NCI-H2107 (cell line): ENCODE data around the gene MAST1.
A peak's percentile ranks its signal among the peaks of the same experiment; 100 is the strongest.
"Not testable (repeated sequence)": the region's sequence is repeated elsewhere in the genome, so short reads cannot be mapped to it uniquely, and the experiment has no call there.

Experiments
- DNase-seq: peaks from one replicate; lab custom pipeline; 2025; lab: John Stamatoyannopoulos, UW

The MAST1 gene

DNA sequence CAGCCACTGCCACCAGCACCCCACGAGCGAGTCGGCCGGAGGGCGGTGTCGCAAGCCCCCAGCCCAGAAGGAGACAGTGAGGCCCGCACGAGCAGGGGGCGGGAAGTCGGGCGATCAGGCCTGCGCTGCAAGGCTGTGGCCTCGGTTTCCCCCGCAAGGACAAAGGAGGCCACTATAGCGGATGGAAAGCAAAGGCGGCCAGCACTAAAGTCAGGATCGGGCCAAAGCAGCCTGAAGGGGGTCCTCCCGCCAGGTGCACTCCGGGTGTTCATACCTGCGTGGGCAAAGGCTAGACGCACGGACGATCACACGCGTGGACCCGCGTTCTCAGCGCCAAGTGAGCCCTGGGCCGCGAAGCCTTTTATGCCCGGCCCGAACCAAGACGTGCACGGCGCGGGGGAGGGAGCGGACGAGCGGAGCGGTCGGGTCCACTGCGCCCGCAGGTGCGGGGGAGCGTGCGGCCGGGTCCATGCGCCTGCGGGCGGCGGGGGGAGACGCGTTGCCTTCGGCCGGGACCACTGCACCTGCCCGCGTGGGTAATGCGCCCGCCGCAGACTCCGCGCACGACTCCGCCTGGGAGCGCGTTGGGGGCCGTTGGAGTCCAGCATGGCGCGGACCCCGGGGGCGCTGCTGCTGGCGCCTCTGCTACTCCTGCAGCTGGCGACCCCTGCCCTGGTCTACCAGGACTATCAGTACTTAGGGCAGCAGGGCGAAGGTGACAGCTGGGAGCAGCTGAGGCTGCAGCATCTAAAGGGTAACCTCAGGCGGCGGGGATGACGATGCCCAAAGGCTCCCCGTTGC is 36.6 kb upstream of the MAST1 start, which contains the start of the genes PRDX2 and THSD8:
TSS of gene PRDX2 (minus strand) at position 335 of the 801 bp plus-strand sequence. CDS start 539 bp downstream, outside the sequence.
TSS of gene THSD8 (plus strand) at position 604 of the 801 bp plus-strand sequence. CDS start at position 607, 3 bp downstream.
- DNase-seq, result peak; percentile 79

DNA sequence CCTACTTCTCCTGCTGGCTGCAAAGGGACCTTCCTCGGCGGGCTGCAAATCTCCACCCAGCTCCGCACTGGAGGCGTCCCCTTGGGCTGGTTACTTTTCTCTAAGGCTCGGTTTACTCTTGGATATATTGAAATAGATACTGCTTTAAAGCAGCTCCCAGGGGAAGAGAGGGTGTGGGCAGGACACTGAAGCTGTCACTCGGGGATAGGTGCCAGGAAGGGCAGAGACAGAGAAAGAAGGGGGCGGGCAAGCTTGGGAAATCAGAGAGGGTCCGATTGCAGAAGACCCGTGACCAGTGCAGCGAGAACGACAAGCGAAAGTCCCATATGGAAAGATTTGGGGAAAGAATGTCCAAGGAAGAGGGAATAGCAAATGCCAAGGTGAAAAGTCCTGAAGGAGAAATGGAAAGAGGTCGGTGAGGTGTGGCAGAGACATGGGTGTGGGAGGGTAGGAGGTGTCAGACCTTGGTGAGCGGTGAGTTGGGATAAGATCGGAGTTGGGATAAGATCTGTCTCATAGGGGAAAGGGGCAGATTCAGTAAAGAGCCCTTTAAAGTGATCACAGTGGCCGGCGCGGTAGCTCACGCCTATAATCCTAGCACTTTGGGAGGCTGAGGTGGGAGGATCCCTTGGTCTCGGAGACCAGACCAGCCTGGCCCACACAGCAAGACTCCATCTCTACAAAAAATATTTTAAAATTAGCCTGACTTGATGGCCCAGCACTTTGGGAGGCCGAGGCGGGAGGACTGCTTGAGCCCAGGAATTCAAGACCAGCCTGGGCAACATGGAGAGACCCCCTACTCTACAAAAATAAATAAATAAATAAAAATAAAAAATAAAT is 35.8 kb upstream of the MAST1 start:
- DNase-seq, result no peak

DNA sequence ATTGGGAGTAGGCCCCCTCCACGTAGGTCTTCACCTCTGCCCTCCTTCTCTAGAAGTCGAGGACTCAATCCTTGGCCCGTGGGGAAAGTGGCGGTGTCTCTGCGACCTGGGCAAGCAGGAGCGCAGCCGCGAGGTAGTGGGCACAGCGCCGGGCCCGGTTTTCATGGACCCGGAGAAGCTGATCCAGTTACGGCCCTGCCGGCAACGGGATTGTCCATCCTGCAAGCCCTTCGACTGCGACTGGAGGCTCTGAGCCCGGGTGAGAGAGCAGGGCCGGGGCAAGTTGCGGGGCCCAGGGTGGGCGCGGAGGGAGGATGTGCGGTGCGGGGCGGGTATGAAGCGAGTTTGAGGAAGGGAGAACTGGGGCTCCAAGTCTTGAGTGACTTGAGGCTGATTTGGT is 34.3 kb upstream of the MAST1 start:
- no peak for DNase-seq

DNA sequence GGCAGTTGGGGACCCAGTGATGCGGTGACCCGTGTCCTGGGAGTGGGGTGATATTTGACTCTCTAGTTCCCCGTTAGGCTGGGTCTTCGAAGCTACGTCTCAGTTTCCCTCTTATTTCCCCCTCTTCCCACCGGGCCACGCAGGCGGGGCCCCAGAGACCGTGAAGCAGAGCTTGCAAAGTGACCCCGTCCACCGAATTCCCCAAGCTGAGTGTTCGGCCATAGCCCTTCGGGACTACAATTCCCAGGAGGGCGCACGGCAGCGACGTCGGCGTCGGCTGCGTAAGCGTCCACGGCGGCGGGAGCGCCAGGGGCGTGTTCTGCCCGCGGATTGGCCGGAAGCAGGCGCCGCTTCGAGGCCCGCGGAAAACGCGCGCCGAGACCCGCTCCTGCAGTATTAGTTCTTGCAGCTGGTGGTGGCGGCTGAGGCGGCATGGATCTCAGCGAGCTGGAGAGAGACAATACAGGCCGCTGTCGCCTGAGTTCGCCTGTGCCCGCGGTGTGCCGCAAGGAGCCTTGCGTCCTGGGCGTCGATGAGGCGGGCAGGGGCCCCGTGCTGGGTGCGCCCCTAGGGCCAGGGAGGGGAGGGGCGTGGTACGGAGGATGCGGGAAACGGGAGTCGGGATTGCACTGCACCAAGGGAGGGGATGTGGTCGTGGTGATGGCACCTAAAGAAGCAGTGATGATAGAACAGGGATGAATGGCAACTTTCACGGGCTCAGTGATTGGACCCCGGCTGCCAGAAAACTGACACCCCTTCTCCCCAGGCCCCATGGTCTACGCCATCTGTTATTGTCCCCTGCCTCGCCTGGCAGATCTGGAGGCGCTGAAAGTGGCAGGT is 31.9 kb upstream of the MAST1 start, which contains the start of gene RNASEH2A:
TSS of gene RNASEH2A (plus strand) at position 343 of the 840 bp plus-strand sequence. CDS start at position 433, 90 bp downstream.
- peak; percentile 84 for DNase-seq

DNA sequence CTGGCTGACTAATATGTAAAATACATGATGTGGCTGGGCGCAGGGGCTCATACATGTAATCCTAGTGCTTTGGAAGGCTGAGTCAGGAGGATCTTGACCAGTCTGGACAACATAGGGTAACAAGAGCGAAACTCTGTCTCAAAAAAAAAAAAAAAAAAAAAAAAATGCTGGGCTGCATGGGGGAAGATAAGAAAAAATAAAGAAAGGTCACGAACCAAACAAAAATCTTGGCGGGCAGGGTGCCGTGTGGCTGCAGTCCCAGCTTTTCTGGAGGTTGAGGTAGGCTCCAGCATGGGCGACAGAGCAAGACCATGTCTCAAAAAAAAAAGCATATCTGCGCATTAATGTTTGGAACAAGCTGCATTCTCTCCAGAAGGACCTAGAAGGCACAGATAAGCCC is 23.2 kb upstream of the MAST1 start:
- no peak for DNase-seq

DNA sequence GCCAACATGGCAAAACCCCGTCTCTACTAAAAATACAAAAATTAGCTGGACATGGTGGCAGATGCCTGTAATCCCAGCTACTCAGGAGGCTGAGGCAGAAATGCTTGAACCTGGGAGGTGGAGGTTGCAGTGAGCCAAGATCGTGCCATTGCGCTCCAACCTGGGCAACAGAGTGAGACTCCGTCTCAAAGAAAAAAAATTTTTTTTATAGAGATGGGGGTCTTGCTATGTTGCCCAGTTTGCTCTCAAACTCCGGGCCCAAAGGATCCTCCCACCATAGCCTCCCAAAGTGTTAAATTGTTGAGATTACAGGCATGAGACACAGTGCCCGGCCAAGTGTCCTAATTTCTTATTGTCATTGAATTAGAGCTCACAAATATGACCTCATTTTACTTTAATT is 21.1 kb upstream of the MAST1 start:
- DNase-seq, result not testable (repeated sequence)

DNA sequence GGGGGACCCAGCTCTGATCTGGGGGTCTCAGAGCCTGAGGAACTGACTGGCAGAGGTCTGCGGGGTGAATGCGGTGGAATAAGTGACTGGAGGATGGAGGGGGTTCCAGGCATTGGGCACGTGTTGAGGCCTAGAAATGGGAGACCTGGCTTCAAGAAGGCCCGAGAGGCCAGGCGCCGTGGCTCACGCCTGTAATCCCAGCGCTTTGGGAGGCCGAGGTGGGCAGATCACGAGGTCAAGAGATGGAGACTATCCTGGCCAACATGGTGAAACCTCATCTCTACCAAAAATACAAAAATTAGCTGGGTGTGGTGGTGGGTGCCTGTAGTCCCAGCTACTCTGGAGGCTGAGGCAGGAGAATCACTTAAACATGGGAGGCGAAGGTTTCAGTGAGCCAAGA is 20.5 kb upstream of the MAST1 start:
- not testable (repeated sequence) for DNase-seq

DNA sequence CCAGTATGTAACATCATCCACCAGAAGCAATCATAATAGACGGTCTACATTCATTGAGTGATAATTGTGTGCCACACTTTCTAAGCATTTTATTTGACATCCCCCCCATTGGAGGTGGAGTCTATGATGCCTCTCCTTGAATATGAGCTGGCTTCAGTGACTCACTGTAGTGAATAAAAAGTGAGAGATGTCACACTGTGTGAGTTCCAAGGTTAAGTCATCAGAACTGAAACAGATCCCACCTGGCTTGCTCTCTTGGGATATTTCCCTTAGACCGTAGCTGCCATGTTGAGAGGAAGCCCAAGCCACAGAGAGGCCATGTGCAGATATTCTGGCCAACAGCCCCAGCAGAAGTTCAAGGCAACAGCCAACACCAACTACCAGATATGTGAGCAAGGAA is 16.6 kb upstream of the MAST1 start:
- no peak for DNase-seq

DNA sequence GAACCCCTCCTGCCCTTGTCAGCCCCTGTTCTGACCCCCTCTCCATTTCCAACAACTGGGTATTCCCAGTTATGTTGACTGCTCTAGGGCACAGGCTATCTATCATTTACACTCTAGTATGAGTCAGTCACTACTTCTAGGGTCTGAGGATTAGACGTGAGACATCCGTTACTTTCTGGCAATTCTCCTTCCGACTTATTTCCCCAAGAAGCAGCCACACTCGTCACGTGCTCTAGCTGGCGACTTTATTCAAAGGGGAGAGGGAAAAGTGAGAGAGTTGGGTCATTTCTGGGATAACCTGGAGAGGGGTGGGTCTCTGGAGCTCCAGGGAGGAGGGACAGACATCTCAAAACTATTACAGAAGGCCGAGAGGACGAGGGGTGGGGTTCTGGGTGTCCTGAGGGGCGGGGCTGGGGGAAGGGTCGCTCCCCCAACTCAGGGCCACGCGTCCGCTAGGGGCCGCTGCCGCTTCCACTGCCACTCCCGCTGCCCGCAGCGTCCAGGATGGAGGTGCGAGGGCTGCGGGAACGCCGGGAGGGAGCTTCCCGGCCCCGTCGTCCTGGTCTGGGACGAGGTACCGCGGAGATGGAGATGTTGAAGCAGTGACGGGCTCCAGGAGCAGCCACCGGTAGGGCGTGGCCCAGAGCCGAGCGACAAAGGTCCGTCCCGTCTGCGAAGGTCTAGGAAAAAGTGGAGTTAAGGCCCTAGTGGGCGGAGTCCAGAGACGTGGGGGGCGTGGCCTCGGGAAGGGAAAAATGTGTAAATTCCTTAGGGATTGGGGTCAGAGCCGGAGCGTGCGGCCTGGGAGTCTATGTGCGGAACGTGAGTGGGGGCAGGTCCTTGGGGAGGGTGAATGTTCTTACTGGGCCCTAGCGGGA is 12.8 kb upstream of the MAST1 start:
- DNase-seq, result no peak

DNA sequence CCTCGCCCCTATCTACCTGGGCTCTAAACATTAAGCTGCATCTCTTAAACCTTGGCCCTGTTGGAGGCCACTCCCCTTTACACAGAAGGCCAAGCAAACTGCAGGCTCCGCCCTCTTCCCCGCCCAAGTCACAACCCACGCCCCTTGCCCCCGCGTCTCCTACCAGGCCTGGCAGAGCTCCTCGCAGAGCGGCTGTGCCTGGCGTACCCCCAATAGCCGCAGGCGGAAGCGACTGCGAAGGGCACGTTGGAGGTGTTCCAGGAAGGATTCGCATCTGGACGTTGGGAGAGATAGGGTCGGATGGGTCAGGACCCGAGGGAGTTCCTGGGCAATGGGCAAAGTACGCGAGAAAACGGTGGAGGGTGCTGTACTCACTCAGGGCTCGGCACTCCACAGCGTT is 9.8 kb upstream of the MAST1 start:
- DNase-seq, result no peak

DNA sequence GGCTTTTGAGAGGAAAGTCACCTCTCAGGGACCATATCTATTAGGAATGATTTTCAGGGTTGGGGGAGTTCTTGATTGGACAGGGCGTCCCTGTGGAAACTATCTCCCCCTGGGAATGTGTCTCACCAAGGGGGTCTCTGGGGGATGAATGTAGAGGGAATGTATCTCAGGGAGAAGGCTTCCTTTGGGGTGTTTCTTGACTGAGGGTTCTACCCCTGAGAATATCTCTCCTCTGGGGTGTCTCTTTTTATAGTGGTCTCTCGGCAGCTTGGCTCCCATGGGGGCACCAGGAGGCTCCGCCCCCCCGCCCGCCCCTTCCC is 4.9 kb upstream of the MAST1 start:
- DNase-seq, result no peak

DNA sequence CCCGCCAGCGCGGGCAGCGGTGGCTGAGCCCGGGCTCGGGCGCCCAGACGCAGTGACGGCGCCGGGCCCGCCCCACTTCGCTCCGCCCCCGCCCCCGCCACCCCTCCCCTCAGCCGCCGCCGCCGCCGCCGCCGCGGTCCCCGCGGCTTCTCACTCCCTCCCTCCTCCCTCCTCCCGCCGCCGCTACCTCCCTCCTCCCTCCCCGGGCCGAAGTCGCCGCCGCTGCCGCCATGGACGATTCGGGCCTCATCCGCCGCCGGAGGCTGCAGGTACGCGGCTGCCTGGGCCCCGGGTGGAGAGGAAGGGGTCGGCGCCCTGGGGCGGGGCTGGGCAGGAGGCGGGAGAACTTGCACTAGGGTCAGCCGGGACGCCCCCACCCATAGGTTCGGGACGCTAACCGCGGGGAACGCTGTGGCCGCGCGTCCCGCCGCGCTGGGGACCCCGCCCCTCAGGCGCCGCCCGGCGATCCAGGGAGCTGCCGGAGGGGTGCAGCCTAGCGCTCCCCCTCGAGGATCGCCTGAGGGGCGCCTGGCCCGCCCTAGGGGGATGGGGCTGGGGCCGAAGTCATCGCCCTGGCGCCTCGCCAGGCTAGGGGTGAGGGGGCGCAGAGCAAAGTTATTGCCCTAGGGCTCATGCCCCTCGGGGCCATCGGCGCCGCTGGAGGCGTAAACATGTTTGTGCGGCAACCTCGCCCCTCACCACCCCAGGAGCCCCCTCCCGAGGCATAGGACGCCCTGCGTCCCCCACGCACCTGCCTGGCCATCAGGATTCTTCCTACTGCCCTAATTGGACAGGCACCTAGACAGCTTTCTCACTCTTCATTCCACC is 4.4 kb upstream of the MAST1 start:
- no peak for DNase-seq

DNA sequence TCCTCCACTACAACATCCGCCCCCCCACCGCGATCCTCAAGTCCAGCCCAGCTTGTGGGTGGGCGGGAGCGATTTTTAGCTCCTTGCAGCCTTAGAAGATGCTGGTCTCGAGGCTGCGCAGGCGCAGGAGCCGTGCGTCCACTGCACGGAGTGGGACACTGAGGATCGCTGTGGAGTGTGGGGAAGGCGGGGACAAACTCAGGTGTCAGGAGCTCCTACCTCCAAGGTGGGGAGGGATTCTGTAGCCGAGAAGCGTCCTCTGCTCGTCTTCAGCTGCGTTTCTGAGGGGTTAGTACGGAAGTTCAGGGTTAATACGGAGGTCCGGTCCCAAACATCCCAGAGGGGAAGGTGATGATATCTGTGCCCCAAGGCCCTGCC is 3.8 kb upstream of the MAST1 start, which contains the start of gene RTBDN:
TSS of gene RTBDN (minus strand) at position 14 of the 378 bp plus-strand sequence. CDS start 4,600 bp downstream, outside the sequence.
- no peak for DNase-seq

DNA sequence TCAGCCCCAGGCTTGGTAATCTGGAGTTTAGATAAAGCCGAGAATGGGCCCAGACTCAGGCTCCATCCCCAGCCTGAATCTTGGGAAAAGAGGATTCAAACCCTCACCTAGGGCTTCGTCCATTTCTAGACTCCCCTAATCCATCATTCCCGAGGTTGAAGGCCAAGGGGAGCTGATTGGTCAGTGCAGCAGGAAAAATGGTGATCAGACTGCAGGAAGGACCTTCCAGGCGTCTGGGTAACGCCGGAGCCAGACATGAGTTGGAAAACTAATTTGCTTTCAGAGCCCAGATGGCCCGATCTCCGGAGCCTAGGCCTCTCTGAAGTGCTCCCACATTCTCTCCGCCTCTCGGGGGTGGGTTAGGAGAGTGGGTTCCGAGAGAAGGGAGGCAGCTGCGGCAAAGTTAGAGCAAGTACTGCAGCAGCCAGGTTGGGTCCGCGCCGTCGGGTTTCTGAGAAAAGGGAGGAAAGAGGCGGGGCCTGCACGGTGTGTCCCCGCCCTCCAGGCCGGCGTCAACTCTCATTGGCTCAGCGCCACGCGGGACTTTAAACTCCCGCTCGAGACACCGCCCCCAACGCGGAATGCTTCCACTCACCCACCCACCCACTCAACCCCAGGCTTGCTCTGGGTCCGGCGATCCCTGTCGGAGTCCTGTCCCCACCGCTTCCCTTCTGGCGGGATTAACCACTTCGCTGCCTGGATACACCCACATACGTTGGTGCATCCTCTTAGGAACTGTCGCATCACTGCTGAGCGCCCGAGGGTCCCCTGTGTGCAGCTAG is 3.1 kb upstream of the MAST1 start:
- DNase-seq, result peak; percentile 51

DNA sequence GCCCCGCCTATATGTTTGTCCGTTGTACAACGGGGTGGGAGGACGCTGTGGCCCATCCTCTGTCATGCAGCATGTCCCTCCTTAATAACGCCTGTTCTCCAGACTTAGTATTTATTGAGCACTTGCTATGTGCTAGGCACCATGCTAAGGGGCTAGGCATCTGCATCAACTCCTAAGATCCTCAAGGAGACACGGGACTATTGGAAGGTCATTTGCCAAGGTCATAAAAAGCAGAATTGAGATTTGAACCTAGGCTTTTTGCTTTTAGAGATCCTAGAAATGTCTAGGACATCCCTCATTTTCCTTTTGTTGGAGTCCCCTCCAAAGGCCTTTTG is 1.8 kb upstream of the MAST1 start:
- DNase-seq, result no peak

DNA sequence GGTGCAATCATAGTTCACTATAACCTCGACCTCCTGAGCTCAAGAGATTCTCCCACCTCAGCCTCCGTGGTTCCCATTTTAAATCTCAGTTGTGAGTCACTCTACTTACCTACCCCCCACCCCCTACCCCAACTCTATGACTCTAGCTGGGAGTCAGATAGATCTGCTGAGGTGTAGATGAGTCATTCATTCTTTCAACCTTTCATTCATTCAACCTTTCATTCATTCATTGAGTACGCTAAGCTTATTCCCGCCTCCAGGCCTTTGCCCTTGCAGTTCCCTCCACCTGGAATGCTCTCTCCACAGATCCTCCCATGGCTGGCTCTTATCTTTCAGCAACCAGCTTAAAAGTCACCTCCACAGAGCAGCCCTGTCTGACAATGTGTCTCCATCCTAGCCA is 1.1 kb upstream of the MAST1 start:
- no peak for DNase-seq

DNA sequence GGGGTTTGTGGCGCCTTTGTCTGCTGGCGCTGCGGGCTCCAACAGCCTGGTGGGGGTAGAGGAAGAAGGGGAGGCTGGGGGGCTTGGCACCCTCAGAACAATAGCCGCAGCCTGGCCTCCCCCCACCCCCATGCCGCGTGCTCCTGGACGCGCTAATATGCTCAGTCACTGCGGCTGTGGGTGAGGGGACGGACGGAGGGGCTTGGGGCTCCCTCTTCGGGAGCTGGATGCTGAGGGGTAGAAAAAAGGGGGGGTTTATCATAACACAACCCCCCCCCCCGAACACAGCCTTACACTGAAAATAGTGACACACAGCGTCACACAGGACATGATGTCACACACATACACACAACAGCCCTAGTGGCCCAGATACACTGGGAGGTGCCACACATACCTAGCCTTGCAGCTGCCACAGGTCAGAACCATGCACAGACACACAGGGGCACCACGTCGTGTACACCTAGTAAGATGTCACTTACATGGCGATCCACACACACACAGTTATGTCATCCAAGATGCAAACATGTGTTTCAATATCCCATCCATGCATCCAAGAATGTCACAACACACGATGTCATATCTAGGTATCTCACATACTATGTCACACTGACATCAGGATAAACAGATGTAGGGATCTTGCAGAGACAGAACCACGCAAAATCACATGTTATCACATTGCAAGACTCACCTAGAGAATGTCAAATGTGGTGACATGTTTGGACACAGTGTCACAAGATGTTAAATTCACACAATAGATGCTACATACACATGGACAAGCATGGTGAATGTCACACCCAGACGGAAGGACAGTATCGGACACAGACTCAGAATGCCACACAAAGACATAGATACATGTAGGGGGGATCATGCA is 806 bp downstream of the MAST1 start:
- DNase-seq, result no peak
